NCI-H146 (cell line): ENCODE results near the gene ITPRIP.

Experiments
- DNase-seq: peaks from one replicate; lab custom pipeline; 2025; lab: John Stamatoyannopoulos, UW

Gene ITPRIP

GRCh38 chr10:104279550-104280259 is 58.6 kb downstream of the ITPRIP start:
- no peak for DNase-seq

GRCh38 chr10:104277785-104278184 is 60.5 kb downstream of the ITPRIP start:
- no peak for DNase-seq

- no peak for DNase-seq
These were observed 62.1 kb downstream of the ITPRIP start for GRCh38 chr10:104276192-104276591.

DNA sequence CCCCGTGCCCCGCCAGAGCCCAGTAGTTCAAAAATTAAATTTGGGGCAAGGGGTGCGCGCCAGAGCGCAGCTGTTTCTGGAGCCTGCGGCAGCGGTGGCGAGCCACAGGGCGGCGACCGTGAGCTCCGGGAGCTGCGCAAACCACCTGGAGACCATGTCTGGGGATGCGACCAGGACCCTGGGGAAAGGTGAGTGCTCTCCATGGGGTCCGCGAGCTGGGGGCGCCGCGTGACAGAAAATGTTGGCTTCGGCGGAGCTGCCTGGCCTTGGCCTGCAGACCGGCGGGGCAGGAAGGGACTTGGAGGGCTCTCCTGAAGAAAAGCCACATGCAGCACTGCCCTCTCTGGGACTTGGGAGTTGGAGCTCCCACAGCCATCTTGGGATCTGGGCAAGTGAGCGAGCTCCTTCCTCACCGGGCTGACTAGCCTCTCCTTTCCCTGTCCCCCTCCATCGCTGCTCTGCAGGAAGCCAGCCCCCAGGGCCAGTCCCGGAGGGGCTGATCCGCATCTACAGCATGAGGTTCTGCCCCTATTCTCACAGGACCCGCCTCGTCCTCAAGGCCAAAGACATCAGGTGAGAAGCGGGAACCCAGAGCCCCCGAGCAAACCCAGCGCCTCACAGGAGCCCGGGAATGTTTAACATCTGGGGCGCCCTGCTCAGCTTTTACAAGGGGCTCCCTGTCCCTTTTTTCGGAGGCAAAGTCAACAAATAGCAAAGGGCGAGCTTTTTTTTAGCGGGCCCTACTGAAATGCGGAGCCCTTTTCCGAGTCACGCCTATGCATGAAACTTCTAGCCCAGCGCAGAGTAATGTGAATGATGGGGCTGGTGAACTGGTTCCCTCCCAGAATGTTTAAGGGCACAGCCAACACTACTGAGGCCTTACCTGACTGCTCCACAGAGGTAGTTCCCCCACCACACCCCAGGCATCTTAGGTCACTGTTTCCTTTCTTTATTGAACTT is 63.2 kb downstream of the ITPRIP start:
- peak; percentile 80 for DNase-seq

DNA sequence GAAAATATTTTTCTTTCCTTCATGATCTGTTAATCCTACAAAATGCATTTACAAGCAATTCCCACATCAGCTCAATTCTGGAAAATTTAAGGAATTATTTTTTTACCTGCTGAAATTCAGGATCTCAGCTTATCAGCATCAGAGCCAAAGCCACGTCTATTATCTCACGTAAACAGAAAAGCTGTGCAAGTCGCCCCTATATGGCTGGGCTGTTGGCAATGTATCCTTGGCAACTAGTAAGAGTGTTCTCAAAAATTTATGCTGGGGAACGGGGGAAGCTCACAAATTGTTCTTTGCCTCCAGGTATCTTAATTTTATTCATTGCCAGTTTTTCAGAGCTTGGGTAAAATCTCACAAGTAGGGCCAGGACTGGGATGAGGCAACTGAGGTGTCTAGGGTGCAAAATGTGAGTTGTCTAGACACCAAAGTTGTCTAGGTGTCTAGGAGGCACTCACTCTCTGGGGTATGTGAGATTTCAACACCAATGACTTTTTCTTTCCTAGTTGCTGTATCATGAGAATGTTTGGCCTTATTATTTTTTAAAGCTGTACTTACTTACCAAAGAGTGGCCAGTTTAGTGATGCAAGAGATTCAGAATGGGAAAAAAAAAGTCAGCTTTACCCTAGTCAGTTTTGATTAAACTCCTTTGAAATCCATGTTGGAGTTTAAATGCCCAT is 64.2 kb downstream of the ITPRIP start:
- DNase-seq, result no peak

DNA sequence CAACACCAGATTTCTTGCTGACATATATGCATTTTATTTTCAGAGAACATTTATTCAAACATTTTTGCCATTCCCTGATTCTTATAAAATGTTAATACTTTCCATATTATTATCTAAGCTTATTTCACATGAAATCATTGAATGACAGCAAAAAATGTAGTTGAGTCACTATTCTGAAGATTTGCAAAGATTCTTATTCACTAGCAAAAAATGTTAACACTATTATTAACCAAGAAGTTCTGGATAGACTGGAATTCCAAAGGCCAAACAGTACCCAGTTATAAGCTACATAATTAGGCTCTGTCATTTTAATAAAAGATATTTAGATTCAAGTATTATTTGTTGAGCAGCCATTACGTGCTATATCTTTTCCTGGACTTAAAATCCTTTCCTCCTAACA is 65.0 kb downstream of the ITPRIP start:
- DNase-seq, result no peak

GRCh38 chr10:104268713-104269645 is 69.3 kb downstream of the ITPRIP start, which contains the start of gene GSTO2:
TSS of gene GSTO2 (plus strand) at chr10:104269184. CDS start at chr10:104274916, 5,732 bp downstream.
- peak; percentile 99 for DNase-seq

DNA sequence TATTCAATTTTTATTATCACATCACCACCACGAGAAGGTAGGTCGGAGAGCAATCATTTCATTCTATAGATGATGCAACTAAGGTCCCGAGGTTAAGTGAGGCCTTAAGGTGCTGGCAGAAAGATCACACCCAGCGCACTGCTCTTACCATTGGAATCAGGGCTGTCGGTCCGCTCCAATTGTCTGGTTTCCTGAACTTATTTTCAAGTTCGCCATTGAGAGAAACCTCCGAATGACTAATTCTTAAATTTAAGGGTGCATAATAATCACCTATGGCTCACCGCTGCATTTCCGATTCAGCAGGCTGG is 69.9 kb downstream of the ITPRIP start:
- DNase-seq, result peak; percentile 23

DNA sequence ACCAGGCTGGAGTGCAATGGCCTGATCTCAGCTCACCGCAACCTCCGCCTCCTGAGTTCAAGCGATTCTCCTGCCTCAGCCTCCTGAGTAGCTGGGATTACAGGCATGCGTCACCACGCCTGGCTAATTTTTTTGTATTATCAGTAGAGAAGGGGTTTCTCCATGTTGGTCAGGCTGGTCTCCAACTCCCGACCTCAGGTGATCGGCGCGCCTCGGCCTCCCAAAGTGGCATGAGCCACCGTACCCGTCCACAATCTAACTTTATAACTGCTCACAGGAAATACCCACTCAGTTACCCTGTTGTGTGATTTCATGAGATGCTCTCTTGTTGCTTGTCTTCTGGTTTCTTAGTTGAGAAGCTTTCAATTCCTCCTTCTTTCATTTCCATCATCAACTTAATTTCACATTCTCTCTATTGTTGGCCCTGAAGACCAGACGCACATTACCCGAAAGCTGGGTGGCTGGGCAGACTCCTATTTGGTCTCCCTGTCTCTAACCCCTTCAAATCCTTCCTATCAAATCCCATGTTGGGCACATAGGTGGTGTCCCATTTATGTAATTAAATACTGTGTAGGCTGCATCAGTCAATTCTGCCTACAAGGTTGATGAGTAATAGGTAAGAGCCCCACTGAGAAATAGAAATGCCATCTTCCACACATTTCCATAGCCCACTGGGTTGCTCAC is 70.4 kb downstream of the ITPRIP start:
- DNase-seq, result no peak

- DNase-seq, result no peak
These were observed 73.5 kb downstream of the ITPRIP start for GRCh38 chr10:104264783-104265182.

GRCh38 chr10:104262055-104262454 is 76.2 kb downstream of the ITPRIP start:
- no peak for DNase-seq

DNA sequence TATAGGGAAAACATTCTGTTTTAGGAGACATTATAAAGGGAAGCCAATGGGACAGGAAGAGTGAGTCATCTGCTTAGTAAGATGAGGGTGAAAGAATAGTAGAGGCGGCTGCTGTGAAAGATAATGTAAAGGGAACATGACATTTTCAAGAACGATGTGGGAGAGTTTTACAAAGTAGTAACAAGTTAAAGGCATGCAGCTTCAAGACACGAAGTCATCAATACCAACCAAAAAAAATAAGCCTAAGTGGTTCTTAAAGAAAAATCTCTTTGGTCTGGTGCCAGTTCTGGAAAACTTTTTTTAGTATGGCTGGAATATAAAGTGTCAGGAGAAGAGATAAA is 77.5 kb downstream of the ITPRIP start:
- no peak for DNase-seq

DNA sequence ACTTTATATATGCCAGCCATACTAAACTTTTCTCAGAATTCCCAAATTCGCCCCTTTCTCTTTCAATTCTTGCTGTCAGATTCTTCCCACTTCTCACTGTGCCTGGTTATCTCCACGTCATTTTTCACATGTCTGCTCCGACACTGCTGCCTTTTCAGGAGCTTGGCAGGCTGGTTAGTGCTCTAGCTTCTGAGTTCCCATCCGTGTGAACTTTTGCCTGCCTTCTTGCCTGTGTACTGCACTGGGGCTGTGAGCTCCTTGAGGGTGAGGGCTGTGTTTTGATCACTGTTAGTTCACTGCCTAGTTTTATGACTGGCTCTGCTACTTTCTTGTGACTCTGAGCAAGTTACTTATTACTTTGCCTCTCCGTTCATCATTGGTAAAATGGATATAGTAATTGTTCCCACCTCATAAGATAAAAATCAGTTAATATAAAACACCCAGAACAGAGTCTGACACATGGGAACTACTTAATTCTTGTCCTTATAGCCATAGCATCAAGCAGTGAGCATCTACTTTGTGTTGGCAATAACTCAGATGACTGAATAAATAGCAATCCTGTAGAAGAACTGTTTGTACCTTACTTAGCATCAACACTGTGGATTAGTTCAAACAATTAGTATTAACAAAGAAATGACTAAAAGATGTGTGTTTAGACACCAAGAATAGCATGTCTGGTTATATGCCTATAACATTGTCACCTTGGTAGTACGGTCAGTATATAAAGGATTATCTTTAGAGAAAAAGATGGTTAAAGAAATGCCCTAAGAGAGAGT is 78.1 kb downstream of the ITPRIP start:
- no peak for DNase-seq
